GM12878 (cell line): ENCODE results near the gene MAP6D1. TPM values are rescaled to one million over a fixed set of nuclear protein-coding genes. Genes with fewer than 3 reads are reported as not detected.

Experiments used
- ATAC-seq: fragments of 200-7000 bp; cut with Tn5 transposase; 3 replicates; pipeline ENCODE4 v1.9.1; 2020; ENCODE audit warnings: mild to moderate bottlenecking, moderate library complexity
- BruUV-seq: library from RNA; stranded (reverse); fragments of 400-500 nt; replicated peaks from 2 replicates; lab custom pipeline; 2021; lab: Mats Ljungman, UMichigan
- CTCF ChIA-PET: fragments of 300-600 bp; sonication (Branson Sonifier 250); formaldehyde crosslinking; extraction: SDS; loops from one replicate; lab custom pipeline; 2021; ENCODE audit warnings: inconsistent platforms; lab: Yijun Ruan, JAX
- POLR2A ChIA-PET: fragments of 350-600 bp; formaldehyde crosslinking; extraction: SDS; loops from one replicate; lab custom pipeline; 2021; ENCODE audit warnings: inconsistent platforms; lab: Charles Lee
- RAD21 ChIA-PET: fragments of 300-600 bp; sonication (Branson Sonifier 250); formaldehyde crosslinking; loops from one replicate; lab custom pipeline; 2023; ENCODE audit warnings: antibody characterized with exemption; ENCODE audit not compliant: unreplicated experiment; lab: Charles Lee
- SMC1A ChIA-PET: fragments of 300-600 bp; sonication (Branson Sonifier 250); formaldehyde crosslinking; loops from one replicate; lab custom pipeline; 2023; ENCODE audit not compliant: unreplicated experiment, uncharacterized antibody; lab: Charles Lee
- DNase-seq: peaks from one replicate; pipeline ENCODE4 v3.0.0-alpha.2; 2011; ENCODE audit warnings: low read depth, low spot score
- FAIRE-seq: peaks from 3 replicates; lab custom pipeline; 2011; peaks lifted over from hg19 to GRCh38; lab: Jason Lieb, UNC
- H2AFZ ChIP-seq: 2 replicates; pipeline ENCODE4 v1.6.0; 2011; ENCODE audit warnings: low read depth, low read length, control low read depth; ENCODE audit not compliant: control insufficient read depth
- H3K27ac ChIP-seq: 2 replicates; pipeline ENCODE4 v1.5.1; 2011; ENCODE audit warnings: control low read depth; ENCODE audit not compliant: control insufficient read depth, insufficient read depth
- H3K27me3 ChIP-seq, 2 experiments: replicated peaks in 1 of 2; 2 replicates each; pipeline versions ENCODE4 v1.6.0 to v1.6.1; 2011; ENCODE audit warnings: low read length in 1 of 2; ENCODE audit not compliant: control insufficient read depth in 2 of 2, insufficient read depth in 2 of 2
- H3K36me3 ChIP-seq, 2 experiments: 2 replicates each; pipeline ENCODE4 v1.5.1; 2011; ENCODE audit warnings: low read length in 1 of 2; ENCODE audit not compliant: control insufficient read depth in 2 of 2, insufficient read depth in 2 of 2
- H3K4me1 ChIP-seq: 2 replicates; pipeline ENCODE4 v1.6.1; 2011; ENCODE audit warnings: mild to moderate bottlenecking, low read length, moderate library complexity, mixed read lengths; ENCODE audit not compliant: control insufficient read depth, insufficient read depth
- H3K4me2 ChIP-seq: 2 replicates; pipeline ENCODE4 v1.6.0; 2011; ENCODE audit warnings: control low read depth; ENCODE audit not compliant: control insufficient read depth, insufficient read depth
- H3K4me3 ChIP-seq: fragments of 200-600 bp; sonication (generic); 2 replicates; pipeline ENCODE4 v1.5.1; 2016
- H3K79me2 ChIP-seq: 2 replicates; pipeline ENCODE4 v1.6.0; 2011; ENCODE audit warnings: low read length; ENCODE audit not compliant: control insufficient read depth, insufficient read depth
- H3K9ac ChIP-seq: 2 replicates; pipeline ENCODE4 v1.8.0; 2011; ENCODE audit warnings: low read length, control low read depth, mixed read lengths; ENCODE audit not compliant: control insufficient read depth, insufficient read depth
- H3K9me3 ChIP-seq: replicated peaks from 3 replicates; pipeline ENCODE4 v1.5.1; 2011; ENCODE audit warnings: mild to moderate bottlenecking, low read length; ENCODE audit not compliant: control insufficient read depth, insufficient read depth
- H4K20me1 ChIP-seq: 2 replicates; pipeline ENCODE4 v1.6.0; 2011; ENCODE audit not compliant: control insufficient read depth, insufficient read depth
- BHLHE40 ChIP-seq, 2 experiments: fragments of 450-650 bp in 1 of 2; IDR thresholded peaks; 2 replicates each; pipeline ENCODE4 v1.6.1; 2011 to 2017; ENCODE audit warnings: low read depth in 2 of 2, borderline replicate concordance in 1 of 2, improper control_type of control experiment in 1 of 2, low read length in 1 of 2, mild to moderate bottlenecking in 1 of 2
- BMI1 ChIP-seq: fragments of 450-650 bp; IDR thresholded peaks from 2 replicates; pipeline ENCODE4 v1.6.1; 2016; ENCODE audit warnings: mild to moderate bottlenecking, moderate library complexity, borderline replicate concordance
- CEBPB ChIP-seq, 2 experiments: fragments of 150-350 bp in 1 of 2; IDR thresholded peaks; 2 replicates each; pipeline ENCODE4 v1.6.1; 2012 to 2014; ENCODE audit warnings: low read depth in 2 of 2, low read length in 2 of 2, borderline replicate concordance in 1 of 2, inconsistent platforms in 1 of 2
- E4F1 ChIP-seq: fragments of 450-650 bp; IDR thresholded peaks from 2 replicates; pipeline ENCODE4 v1.6.1; 2018; ENCODE audit warnings: borderline replicate concordance, mild to moderate bottlenecking; ENCODE audit not compliant: partially characterized antibody
- POLR2AphosphoS2 ChIP-seq: IDR thresholded peaks from 2 replicates; pipeline ENCODE4 v1.6.1; 2011; ENCODE audit warnings: low read depth, mild to moderate bottlenecking, low read length, improper control_type of control experiment, moderate library complexity
- POLR2AphosphoS5 ChIP-seq: IDR thresholded peaks from 2 replicates; pipeline ENCODE4 v1.6.1; 2011; ENCODE audit warnings: mild to moderate bottlenecking, low read length, inconsistent platforms
- STAT1 ChIP-seq: fragments of 450-650 bp; conservative IDR thresholded peaks from 2 replicates; pipeline ENCODE4 v1.6.1; 2014; ENCODE audit warnings: antibody characterized with exemption, mild to moderate bottlenecking
- TCF3 ChIP-seq: IDR thresholded peaks from 2 replicates; pipeline ENCODE4 v1.6.1; 2012; ENCODE audit warnings: low read depth, mild to moderate bottlenecking, low read length, borderline replicate concordance; ENCODE audit not compliant: insufficient read depth
- ZNF622 ChIP-seq: fragments of 450-650 bp; IDR thresholded peaks from 2 replicates; pipeline ENCODE4 v1.6.1; 2017; ENCODE audit warnings: mild to moderate bottlenecking, inconsistent platforms
- WGBS: methylation state at CpG from one replicate; pipeline ENCODE4 v1.1.6; 2016; ENCODE audit warnings: low lambda C conversion rate; ENCODE audit not compliant: insufficient replicate concordance, insufficient coverage; ENCODE audit errors: missing lambda C conversion rate; 5-methylcytosine and 5-hydroxymethylcytosine counted together
- in situ Hi-C: fragments of 300-500 bp; cut with MboI; formaldehyde crosslinking; loops from 9 replicates; pipeline ENCODE4 v1.14.3; 2018; ENCODE audit warnings: mixed read lengths
- intact Hi-C: fragments of 100-400 bp; cut with micrococcal nuclease; formaldehyde crosslinking; loops from one replicate; pipeline ENCODE4 v1.14.2; 2022; ENCODE audit not compliant: unreplicated experiment
- polyA plus RNA-seq, 11 experiments: library from polyadenylated mRNA; depleted of rRNA in 4 of 11; unstranded in 6 of 11; stranded (reverse) in 5 of 11; fragments of >200 nt; fragmentation: Nextera tagmentation in 4 of 11; fragmentation: Illumina TruSeq in 1 of 11; extraction: Ambion mirVana in 4 of 11; extraction: Trizol in 1 of 11; gene quantifications; 1 replicate in 1 of 11; 2 replicates in 10 of 11; pipeline versions ENCODE4 v1.2.1 to v1.2.3, GENCODE V29; 2011 to 2016; ENCODE audit warnings: inconsistent platforms in 2 of 11, missing spikeins in 2 of 11, low read depth in 1 of 11
- total RNA-seq, 4 experiments: library from RNA; depleted of rRNA in 3 of 4; stranded (reverse); fragments of >200 nt in 3 of 4; fragmentation: Illumina TruSeq in 1 of 4; extraction: Trizol in 1 of 4; gene quantifications; 2 replicates each; pipeline versions ENCODE4 v1.2.1 to v1.2.3, GENCODE V29; 2013 to 2021

The MAP6D1 gene
- total and polyA plus RNA-seq, 10 of the 15 experiments (the other 5 are each of a cell fraction or from before 2014, with no cell fraction given), result 0.50 to 2.2 (median 1.2) TPM; not detected in 3

- no peaks in the 10 kb centered on the region for H3K79me2 ChIP-seq
- H4K20me1 ChIP-seq, result no peaks in the 10 kb centered on the region
- ATAC-seq, result no peak
- ChIA-PET SMC1A (no interaction called here), RAD21 (no interaction called here), CTCF (interaction anchor here (0.6 kb wide), 1 partner anchor 413 kb away, joined by 3 read pairs; no protein-coding TSS in a partner anchor), POLR2A (no interaction called here)
- no peak for FAIRE-seq
- no peak overlapping the region for H3K27ac ChIP-seq
- 0 out of 2 replicates have a peak overlapping the region, but pooled peaks have one; percentile 66 for H3K4me3 ChIP-seq
- no peak overlapping the region for H2AFZ ChIP-seq
- WGBS, result 80% methylated on average over 5 of the region's 5 CpGs
- H3K4me2 ChIP-seq, result peak overlapping the region; percentile 96
- peaks cover 10% of the 10 kb centered on the region for H3K4me1 ChIP-seq
- in situ Hi-C loops (no loop called here), intact Hi-C loops (no loop called here)
- BruUV-seq, result no TSS peak
- TF ChIP-seq POLR2AphosphoS2, result no peak
- TF ChIP-seq TCF3, result no peak
- no peak for TF ChIP-seq ZNF622
- TF ChIP-seq BHLHE40 (IDR thresholded peaks at IDR 0.05; ENCODE audit: borderline replicate concordance in 1 of 2, low read depth in 2 of 2, low read length in 1 of 2), result no peak
- no peak for TF ChIP-seq BMI1
- TF ChIP-seq CEBPB (IDR thresholded peaks at IDR 0.05; ENCODE audit: borderline replicate concordance in 1 of 2, low read depth in 2 of 2, low read length in 2 of 2), result no peak
- no peak for TF ChIP-seq POLR2AphosphoS5
- no peak for TF ChIP-seq STAT1
- TF ChIP-seq E4F1, result no peak
- H3K9me3 ChIP-seq, result no peaks in the 10 kb centered on the region
- DNase-seq, result no peak
- no peak overlapping the region for H3K9ac ChIP-seq
- H3K27me3 ChIP-seq, result no peaks in the 10 kb centered on the region
- no peaks in the 10 kb centered on the region for H3K36me3 ChIP-seq
These were observed 1.4 kb downstream of the MAP6D1 start for GRCh38 chr3:183823963-183824362.
